Activated CD4-positive, alpha-beta memory T cell treated with anti-CD3 and anti-CD28 coated beads for 36 hours (primary cell): Measurements from ENCODE around the gene CNTN5. TPM values are rescaled to one million over a fixed set of nuclear protein-coding genes. Genes with fewer than 3 reads are reported as not detected.

Source experiments
- CTCF ChIA-PET: fragments of 350-600 bp; sonication (Branson Sonifier 250); formaldehyde crosslinking; loops from one replicate; lab custom pipeline; 2021; ENCODE audit warnings: antibody characterized with exemption, inconsistent platforms; lab: Charles Lee
- POLR2A ChIA-PET: fragments of 350-600 bp; sonication (Branson Sonifier 250); formaldehyde crosslinking; loops from one replicate; lab custom pipeline; 2021; ENCODE audit warnings: antibody characterized with exemption; lab: Charles Lee
- DNase-seq: peaks from one replicate; pipeline ENCODE4 v3.0.0-alpha.2; 2020
- H3K27ac Mint-ChIP-seq: one replicate; pipeline ENCODE4 v1.8.0; 2021; ENCODE audit warnings: mixed read lengths
- H3K27me3 Mint-ChIP-seq: one replicate; pipeline ENCODE4 v1.8.0; 2021; ENCODE audit warnings: mixed read lengths
- H3K36me3 Mint-ChIP-seq: one replicate; pipeline ENCODE4 v1.8.0; 2021; ENCODE audit warnings: mixed read lengths
- H3K4me1 Mint-ChIP-seq: one replicate; pipeline ENCODE4 v1.8.0; 2021; ENCODE audit warnings: low read depth, mixed read lengths
- H3K4me3 Mint-ChIP-seq: one replicate; pipeline ENCODE4 v1.8.0; 2021; ENCODE audit warnings: mild to moderate bottlenecking, mixed read lengths
- H3K9me3 Mint-ChIP-seq: one replicate; pipeline ENCODE4 v1.8.0; 2021; ENCODE audit warnings: mixed read lengths
- intact Hi-C: fragments of 100-400 bp; cut with micrococcal nuclease; formaldehyde crosslinking; loops from one replicate; pipeline ENCODE4 v1.15.1; 2023
- total RNA-seq, 2 experiments: library from RNA; stranded (reverse); gene quantifications; one replicate each; pipeline ENCODE4 v1.2.3, GENCODE V29; 2021

Gene CNTN5
- total RNA-seq, 2 experiments from 2014 or later: not detected

DNA sequence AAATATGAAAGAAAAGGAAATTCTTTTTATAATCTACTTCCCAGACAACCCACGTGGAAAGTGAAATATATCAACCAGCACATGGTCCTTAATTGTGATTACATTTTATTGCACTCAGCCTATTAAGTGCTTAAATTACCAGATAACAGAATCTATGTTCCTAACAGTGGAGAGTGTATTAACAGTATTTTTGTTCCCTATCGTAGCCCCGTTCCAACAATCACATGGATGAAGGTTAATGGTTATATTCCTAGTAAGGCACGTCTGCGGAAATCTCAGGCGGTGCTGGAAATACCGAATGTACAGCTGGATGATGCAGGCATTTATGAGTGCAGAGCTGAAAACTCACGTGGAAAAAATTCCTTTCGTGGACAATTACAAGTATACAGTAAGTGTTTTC, 1040.3 kb downstream of the CNTN5 start:
- ChIA-PET POLR2A (no interaction called here), CTCF (no interaction called here)
- Mint-ChIP-seq H3K27me3 (no peaks in the 10 kb centered on the region), H3K9me3 (peaks cover 8% of the 10 kb centered on the region), H3K4me3 (no peak overlapping the region), H3K4me1 (no peaks in the 10 kb centered on the region), H3K27ac (no peak overlapping the region), H3K36me3 (no peaks in the 10 kb centered on the region)
- intact Hi-C loops: no loop called here
- no peak for DNase-seq

DNA sequence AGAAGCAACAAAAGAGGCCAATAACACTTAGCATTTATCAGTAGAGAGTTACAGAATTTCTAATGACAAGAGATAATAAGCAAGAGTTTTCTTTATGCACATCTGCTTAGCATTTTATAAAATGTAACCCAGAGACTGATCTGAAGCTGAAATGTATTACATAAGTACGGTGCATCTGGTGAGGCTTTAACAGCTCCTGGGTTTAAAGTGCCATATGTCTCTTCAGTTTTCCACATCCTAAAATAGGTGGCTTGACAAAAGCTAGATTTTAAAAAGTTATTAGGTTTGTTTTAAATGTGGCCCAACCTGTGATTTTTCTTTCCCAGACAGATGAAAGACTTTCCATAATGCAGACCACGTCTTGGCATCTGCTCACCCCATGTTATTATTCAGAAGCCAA, 1045.7 kb downstream of the CNTN5 start:
- H3K27ac Mint-ChIP-seq: no peak overlapping the region
- intact Hi-C loops: no loop called here
- CTCF ChIA-PET: no interaction called here
- peaks cover 9% of the 10 kb centered on the region for H3K9me3 Mint-ChIP-seq
- no peak overlapping the region for H3K4me3 Mint-ChIP-seq
- no peaks in the 10 kb centered on the region for H3K27me3 Mint-ChIP-seq
- H3K4me1 Mint-ChIP-seq: no peaks in the 10 kb centered on the region
- POLR2A ChIA-PET: no interaction called here
- no peak for DNase-seq
- H3K36me3 Mint-ChIP-seq: no peaks in the 10 kb centered on the region

DNA sequence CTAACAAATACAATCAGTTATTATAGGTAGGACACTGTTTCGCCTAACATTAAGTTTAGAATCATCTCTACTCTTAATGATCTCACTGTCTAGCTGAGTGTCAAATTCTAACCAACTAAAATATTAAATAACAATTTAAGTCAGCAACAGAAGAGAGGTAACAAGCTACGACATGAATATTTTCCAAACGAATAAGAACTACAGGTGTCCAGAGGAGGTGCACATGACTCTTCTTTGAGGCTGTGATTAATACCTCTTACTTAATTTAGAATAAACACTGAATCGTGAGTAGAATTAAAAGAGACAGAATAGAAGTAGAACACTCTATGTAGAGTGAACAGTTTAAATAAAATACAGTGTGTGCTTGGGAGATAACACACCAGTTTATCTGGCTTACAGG, 1047.4 kb downstream of the CNTN5 start:
- ChIA-PET CTCF (no interaction called here), POLR2A (no interaction called here)
- H3K4me1 Mint-ChIP-seq: no peaks in the 10 kb centered on the region
- H3K4me3 Mint-ChIP-seq: no peak overlapping the region
- DNase-seq: no peak
- intact Hi-C loops: no loop called here
- H3K9me3 Mint-ChIP-seq: peaks cover 7% of the 10 kb centered on the region
- H3K27ac Mint-ChIP-seq: no peak overlapping the region
- H3K36me3 Mint-ChIP-seq: no peaks in the 10 kb centered on the region
- no peaks in the 10 kb centered on the region for H3K27me3 Mint-ChIP-seq

DNA sequence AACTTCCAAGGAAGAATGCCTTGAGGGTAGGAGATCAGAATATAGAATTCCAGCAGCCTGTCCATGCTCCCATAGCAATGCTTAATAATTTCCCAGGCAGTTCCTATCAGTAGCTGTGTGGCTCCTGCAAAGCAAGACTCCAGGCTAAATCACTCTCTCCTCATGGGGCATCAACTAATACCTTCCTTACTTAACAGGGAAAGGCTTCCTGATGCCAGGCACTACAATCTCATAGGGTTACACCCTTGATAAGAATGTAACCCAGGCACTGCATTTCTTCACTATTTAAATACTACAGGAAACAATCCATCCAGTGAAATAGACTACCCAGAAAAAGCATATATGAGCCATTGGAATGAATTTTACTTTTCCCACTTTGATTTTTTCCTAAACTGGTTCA, 1051.4 kb downstream of the CNTN5 start:
- no peak for DNase-seq
- ChIA-PET POLR2A (no interaction called here), CTCF (no interaction called here)
- Mint-ChIP-seq H3K4me3 (no peak overlapping the region), H3K27ac (no peak overlapping the region), H3K36me3 (no peaks in the 10 kb centered on the region), H3K9me3 (peaks cover 11% of the 10 kb centered on the region), H3K27me3 (no peaks in the 10 kb centered on the region), H3K4me1 (no peaks in the 10 kb centered on the region)
- intact Hi-C loops: no loop called here

DNA sequence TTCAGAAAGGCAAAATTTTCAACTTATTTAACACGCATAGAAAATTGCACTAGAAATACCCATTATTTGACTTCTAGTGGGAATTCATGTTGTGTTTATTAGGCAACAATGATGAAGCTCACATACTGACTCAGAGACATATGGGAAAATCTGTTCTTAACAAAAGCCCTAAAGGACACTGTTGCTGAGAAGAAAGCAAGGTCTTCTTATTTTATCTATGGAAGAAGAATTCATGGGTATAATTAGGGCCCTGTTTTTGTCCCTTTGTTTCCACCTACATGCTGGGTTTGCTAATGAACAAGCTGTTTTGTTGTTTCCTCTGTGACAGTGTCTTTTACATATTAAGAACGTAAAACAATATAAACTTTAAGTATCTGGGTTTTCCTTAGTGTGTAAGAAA, 1059.6 kb downstream of the CNTN5 start:
- Mint-ChIP-seq H3K9me3 (peaks cover 24% of the 10 kb centered on the region), H3K4me3 (no peak overlapping the region), H3K27me3 (no peaks in the 10 kb centered on the region), H3K27ac (no peak overlapping the region), H3K36me3 (no peaks in the 10 kb centered on the region), H3K4me1 (no peaks in the 10 kb centered on the region)
- ChIA-PET POLR2A (no interaction called here), CTCF (no interaction called here)
- DNase-seq: no peak
- intact Hi-C loops: no loop called here

DNA sequence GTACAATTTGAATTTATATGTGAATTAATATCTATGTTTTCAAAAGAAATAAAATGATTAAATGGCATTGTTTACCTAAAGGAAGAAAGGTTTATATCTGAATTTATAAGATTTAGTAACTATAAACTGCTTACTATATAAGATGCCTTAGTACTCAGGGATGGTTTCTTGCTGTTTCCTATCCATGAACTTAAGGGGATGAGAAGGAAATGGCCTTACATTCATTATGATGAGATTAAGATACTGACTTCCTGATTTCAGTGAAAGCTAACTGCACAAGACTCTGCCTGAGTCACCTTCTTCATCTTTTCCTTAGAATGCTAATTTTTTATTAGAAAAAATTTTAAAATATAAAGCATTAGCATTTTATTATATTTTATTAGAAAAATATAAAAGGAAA, 1060.1 kb downstream of the CNTN5 start:
- DNase-seq: no peak
- H3K9me3 Mint-ChIP-seq: peaks cover 22% of the 10 kb centered on the region
- intact Hi-C loops: no loop called here
- no peak overlapping the region for H3K27ac Mint-ChIP-seq
- H3K27me3 Mint-ChIP-seq: no peaks in the 10 kb centered on the region
- ChIA-PET CTCF (no interaction called here), POLR2A (no interaction called here)
- no peaks in the 10 kb centered on the region for H3K4me1 Mint-ChIP-seq
- H3K4me3 Mint-ChIP-seq: no peak overlapping the region
- H3K36me3 Mint-ChIP-seq: no peaks in the 10 kb centered on the region

DNA sequence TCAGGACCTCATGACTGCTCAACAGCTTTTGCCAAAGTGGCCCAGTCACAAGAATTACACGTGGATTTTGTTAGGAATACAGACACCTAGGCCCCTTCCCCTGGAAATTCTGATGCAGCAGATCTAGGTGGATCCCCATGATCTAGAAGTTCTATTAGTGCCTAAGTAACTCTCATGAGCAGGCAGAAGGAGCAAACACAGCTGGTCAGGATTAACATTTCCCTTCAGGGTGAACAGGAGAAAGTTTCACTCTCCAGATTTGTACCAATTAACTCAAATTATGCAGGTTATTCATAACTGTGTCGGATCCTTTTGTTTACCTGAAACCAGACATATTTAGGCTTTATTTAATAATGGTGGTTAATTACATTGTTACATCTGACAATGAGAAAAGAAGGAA, 1072.9 kb downstream of the CNTN5 start:
- Mint-ChIP-seq H3K4me1 (no peaks in the 10 kb centered on the region), H3K36me3 (no peaks in the 10 kb centered on the region), H3K27me3 (no peaks in the 10 kb centered on the region), H3K4me3 (no peak overlapping the region), H3K9me3 (peaks cover 22% of the 10 kb centered on the region), H3K27ac (no peak overlapping the region)
- DNase-seq: no peak
- ChIA-PET CTCF (no interaction called here), POLR2A (no interaction called here)
- intact Hi-C loops: no loop called here

DNA sequence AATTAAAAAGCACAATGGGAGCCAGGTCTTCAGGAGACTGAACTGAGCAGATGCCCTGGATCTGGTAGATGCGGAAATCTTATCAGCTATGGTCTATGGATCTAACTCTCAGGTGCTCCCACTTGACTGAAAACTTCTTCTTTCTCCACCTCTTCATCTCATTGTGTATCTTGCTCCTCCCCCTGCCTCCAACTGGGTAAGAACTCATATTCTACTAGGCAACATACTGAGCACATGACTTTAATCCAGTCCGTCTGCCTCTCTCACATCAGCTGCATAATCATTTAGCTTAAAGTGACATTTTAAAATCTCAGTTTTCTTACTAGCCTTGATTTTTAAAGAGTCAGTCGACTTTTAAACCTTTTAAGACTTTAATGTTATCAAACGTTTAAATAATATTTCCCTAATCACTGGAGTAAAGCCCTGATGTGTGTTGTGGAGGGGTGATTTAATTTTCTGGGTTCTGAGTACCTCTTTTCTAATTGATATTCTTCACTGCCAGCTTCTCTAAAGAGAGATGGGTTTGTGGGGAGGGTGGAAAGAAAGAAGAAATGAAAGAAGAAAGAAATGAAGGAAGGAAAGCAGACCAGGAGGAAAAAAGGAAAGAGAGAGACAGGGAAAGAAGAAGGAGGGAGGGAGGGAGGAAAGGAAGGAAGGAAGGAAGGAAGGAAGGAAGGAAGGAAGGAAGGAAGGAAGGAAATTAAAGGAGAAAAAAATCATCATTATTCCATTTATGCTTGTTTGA, 1073.5 kb downstream of the CNTN5 start:
- ChIA-PET POLR2A (no interaction called here), CTCF (no interaction called here)
- DNase-seq: no peak
- peaks cover 23% of the 10 kb centered on the region for H3K9me3 Mint-ChIP-seq
- H3K4me3 Mint-ChIP-seq: no peak overlapping the region
- H3K4me1 Mint-ChIP-seq: no peaks in the 10 kb centered on the region
- H3K27me3 Mint-ChIP-seq: no peaks in the 10 kb centered on the region
- intact Hi-C loops: no loop called here
- H3K36me3 Mint-ChIP-seq: no peaks in the 10 kb centered on the region
- no peak overlapping the region for H3K27ac Mint-ChIP-seq

DNA sequence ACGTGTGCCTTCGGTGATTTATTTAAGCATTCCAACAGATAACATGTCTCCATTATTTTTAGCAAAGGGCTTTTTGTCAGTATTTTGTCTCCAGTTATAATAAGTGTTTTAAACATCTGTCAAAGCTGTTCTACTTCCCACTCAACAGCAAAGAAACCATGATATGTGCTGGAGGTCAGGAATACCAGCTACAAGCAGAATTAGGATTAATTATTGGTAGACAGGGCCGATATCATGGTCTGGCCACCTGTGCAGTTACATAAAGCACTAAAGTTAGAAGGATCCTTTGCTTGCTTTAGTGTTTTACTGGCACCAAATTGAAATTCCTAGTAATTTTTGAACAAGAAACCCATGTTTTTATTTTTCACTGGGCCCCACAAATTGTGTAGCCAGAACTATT, 1075.1 kb downstream of the CNTN5 start:
- peaks cover 27% of the 10 kb centered on the region for H3K9me3 Mint-ChIP-seq
- no peak overlapping the region for H3K27ac Mint-ChIP-seq
- no peak for DNase-seq
- H3K36me3 Mint-ChIP-seq: no peaks in the 10 kb centered on the region
- no peak overlapping the region for H3K4me3 Mint-ChIP-seq
- H3K27me3 Mint-ChIP-seq: no peaks in the 10 kb centered on the region
- no peaks in the 10 kb centered on the region for H3K4me1 Mint-ChIP-seq
- CTCF ChIA-PET: no interaction called here
- intact Hi-C loops: no loop called here
- POLR2A ChIA-PET: no interaction called here

DNA sequence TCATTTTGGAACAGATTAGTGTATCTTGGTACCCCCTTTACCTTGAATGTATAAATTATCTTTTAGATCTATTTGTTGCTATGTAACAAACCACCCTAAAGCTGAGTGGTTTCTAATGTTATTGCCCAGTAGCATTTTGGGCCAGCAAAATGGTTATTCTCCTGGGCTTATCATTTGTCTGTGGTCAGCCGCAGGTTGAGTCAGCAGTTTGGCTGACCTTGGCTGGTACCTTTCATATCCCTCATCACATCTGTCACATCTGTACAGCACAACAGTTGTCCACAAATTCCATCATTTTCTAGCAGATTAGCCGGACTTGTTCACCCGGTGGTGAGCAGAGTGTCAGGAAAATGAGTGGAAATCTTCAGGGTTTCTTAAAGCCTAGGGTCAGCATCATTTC, 1077.8 kb downstream of the CNTN5 start:
- ChIA-PET CTCF (no interaction called here), POLR2A (no interaction called here)
- DNase-seq: no peak
- Mint-ChIP-seq H3K4me3 (no peak overlapping the region), H3K27ac (no peak overlapping the region), H3K4me1 (no peaks in the 10 kb centered on the region), H3K9me3 (peaks cover 31% of the 10 kb centered on the region), H3K36me3 (no peaks in the 10 kb centered on the region), H3K27me3 (no peaks in the 10 kb centered on the region)
- intact Hi-C loops: no loop called here

DNA sequence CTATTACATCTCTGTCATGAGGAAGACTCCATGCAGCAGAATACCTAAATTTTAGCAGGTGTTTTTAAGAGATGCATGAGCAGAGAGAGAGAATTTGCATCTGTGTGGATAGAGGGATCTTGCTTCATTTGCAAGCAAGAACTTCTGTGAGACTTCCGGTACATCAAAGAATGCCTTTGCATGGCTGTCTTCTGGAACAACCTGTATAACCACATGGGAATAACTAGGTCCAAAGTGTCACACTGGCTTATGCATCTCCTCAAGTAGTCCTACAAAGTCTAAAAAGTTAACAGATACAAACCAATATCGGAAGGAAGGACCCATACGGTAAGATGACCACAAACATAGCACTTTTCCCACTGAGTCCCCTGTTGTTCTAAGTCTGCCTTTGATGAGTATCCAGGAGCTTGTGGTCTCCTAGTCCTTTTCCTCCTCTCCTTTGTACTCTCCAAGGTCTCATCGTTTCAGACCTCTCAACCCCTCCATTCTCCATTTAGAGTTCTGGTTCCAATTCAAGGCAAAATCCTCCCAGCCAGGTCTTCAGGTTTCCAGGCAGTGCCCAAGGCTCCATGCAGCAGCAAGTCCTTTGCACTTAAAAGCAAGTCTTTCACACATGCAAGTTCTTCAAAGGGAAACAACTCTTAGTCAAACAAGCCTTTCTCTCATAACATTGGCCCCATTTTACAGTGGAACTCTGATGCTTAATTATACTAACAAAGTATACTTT, 1084.7 kb downstream of the CNTN5 start:
- ChIA-PET POLR2A (no interaction called here), CTCF (no interaction called here)
- peaks cover 32% of the 10 kb centered on the region for H3K9me3 Mint-ChIP-seq

DNA sequence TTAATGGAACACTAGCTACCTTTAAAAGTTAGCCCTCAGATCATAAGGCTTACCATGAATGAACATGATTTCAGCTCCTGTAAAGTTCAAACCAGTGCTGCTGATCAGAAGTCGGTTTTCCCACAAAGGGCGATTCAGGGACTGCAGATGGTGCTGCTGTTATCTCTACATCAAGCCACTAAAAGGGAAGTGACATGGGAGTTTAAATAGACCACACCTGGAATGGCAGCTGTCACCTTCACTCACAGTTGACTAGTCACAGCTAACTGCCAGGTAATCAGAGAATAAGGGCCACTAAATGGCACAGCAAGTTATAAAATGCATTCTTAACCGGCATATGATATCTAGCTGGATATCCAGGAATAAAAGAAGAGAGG, 1085.2 kb downstream of the CNTN5 start:
- Mint-ChIP-seq H3K9me3 (peaks cover 27% of the 10 kb centered on the region), H3K4me1 (no peaks in the 10 kb centered on the region), H3K27ac (no peak overlapping the region), H3K27me3 (no peaks in the 10 kb centered on the region), H3K36me3 (no peaks in the 10 kb centered on the region), H3K4me3 (no peak overlapping the region)
- DNase-seq: no peak
- intact Hi-C loops: no loop called here
- CTCF ChIA-PET: no interaction called here
- POLR2A ChIA-PET: no interaction called here

More for the DNA sequence above, 1084.7 kb downstream of the CNTN5 start:
- no peak for DNase-seq
- Mint-ChIP-seq H3K4me1 (no peaks in the 10 kb centered on the region), H3K36me3 (no peaks in the 10 kb centered on the region), H3K4me3 (no peak overlapping the region), H3K27me3 (no peaks in the 10 kb centered on the region), H3K27ac (no peak overlapping the region)
- intact Hi-C loops: no loop called here

DNA sequence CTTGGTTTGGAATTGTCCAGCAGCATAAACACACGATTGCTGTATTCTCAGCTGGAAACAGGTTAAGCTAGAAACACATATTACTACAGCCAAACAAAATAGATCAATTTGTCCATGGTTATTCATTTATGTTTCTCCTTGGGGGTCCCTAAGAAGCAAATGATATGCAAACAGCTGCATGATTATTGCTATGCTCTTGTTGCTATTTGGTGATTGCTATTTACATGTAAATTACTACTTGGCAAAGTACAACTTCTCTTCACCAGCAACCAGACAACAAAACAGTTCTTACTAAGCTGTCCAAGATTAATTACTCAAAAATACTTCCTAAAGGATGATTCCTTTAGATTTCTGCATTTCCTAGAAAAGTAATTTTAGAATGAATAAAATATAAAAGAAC, 1098.4 kb downstream of the CNTN5 start:
- no peak overlapping the region for H3K27ac Mint-ChIP-seq
- ChIA-PET POLR2A (no interaction called here), CTCF (no interaction called here)
- no peak overlapping the region for H3K4me3 Mint-ChIP-seq
- no peaks in the 10 kb centered on the region for H3K36me3 Mint-ChIP-seq
- intact Hi-C loops: no loop called here
- H3K27me3 Mint-ChIP-seq: no peaks in the 10 kb centered on the region
- no peaks in the 10 kb centered on the region for H3K4me1 Mint-ChIP-seq
- peaks cover 21% of the 10 kb centered on the region for H3K9me3 Mint-ChIP-seq
- no peak for DNase-seq
